ENCODE results near the gene HIP1. TPM values are rescaled to one million over a fixed set of nuclear protein-coding genes. Genes with fewer than 3 reads are reported as not detected.

Gene HIP1
- total RNA-seq, 4 donors from 2014 or later, result 3.2 to 9.5 (median 6.4) TPM

GRCh38 chr7:75757860-75758259 lies 19.1 kb upstream of the HIP1 start:
- intact Hi-C loops (cut with DNase I), result no loop called here
- no peaks in the 10 kb centered on the region for H3K27me3 ChIP-seq
- H3K9me3 ChIP-seq, result no peaks in the 10 kb centered on the region
- WGBS, 2 donors, result 82 to 89% methylated on average over 7 of the region's 7 CpGs
- H3K36me3 ChIP-seq, result no peaks in the 10 kb centered on the region
- DNase-seq, result no peak
- no peak overlapping the region for H3K27ac ChIP-seq
- H3K4me1 ChIP-seq, result peaks cover 0 to 5% (median 0%) of the 10 kb centered on the region in 3 donors
- no peak for TF ChIP-seq POLR2A (IDR thresholded peaks at IDR 0.05)
- TF ChIP-seq CTCF (IDR thresholded peaks at IDR 0.05), result no peak
- no peak overlapping the region for H3K4me3 ChIP-seq

- Histone ChIP-seq H3K4me3 (no peak overlapping the region), H3K9me3 (no peaks in the 10 kb centered on the region), H3K27ac (no peak overlapping the region), H3K36me3 (no peaks in the 10 kb centered on the region), H3K4me1 (peaks cover 0 to 3% (median 0%) of the 10 kb centered on the region in 3 donors), H3K27me3 (no peaks in the 10 kb centered on the region)
- WGBS, 2 donors, result 61 to 67% methylated on average over 5 of the region's 6 CpGs
- peak in 5 of 6 experiments; percentile 13 to 43 (median 22) for TF ChIP-seq CTCF (IDR thresholded peaks at IDR 0.05)
- TF ChIP-seq POLR2A (IDR thresholded peaks at IDR 0.05), result no peak
- DNase-seq, result no peak
- intact Hi-C loops (cut with DNase I), result no loop called here
Observed at GRCh38 chr7:75756991-75757676, 18.4 kb upstream of the HIP1 start.

GRCh38 chr7:75756206-75756990 lies 17.7 kb upstream of the HIP1 start:
- Histone ChIP-seq H3K27me3 (no peaks in the 10 kb centered on the region), H3K27ac (no peak overlapping the region), H3K4me3 (no peak overlapping the region), H3K4me1 (no peaks in the 10 kb centered on the region), H3K36me3 (no peaks in the 10 kb centered on the region), H3K9me3 (no peaks in the 10 kb centered on the region)
- no peak for TF ChIP-seq POLR2A (IDR thresholded peaks at IDR 0.05)
- TF ChIP-seq CTCF (IDR thresholded peaks at IDR 0.05), result no peak
- WGBS, 2 donors, result 67 to 68% methylated on average over 9 of the region's 10 CpGs
- intact Hi-C loops (cut with DNase I), result no loop called here
- DNase-seq, result no peak

GRCh38 chr7:75743455-75743859 lies 4.7 kb upstream of the HIP1 start:
- H3K27me3 ChIP-seq, result no peaks in the 10 kb centered on the region
- peak overlapping the region in 2 of 4 donors; percentile 25 to 36 for H3K27ac ChIP-seq
- no peak overlapping the region for H3K4me3 ChIP-seq
- TF ChIP-seq POLR2A (IDR thresholded peaks at IDR 0.05) (no peak), CTCF (IDR thresholded peaks at IDR 0.05) (no peak)
- no peaks in the 10 kb centered on the region for H3K9me3 ChIP-seq
- peaks cover 0 to 18% (median 0%) of the 10 kb centered on the region in 3 donors for H3K4me1 ChIP-seq
- intact Hi-C loops (cut with DNase I), result no loop called here
- WGBS, 2 donors, result 28 to 70% methylated on average over 3 of the region's 4 CpGs
- no peaks in the 10 kb centered on the region for H3K36me3 ChIP-seq
- DNase-seq, result no peak

GRCh38 chr7:75740846-75741497 lies 2.2 kb upstream of the HIP1 start:
- Histone ChIP-seq H3K36me3 (no peaks in the 10 kb centered on the region), H3K9me3 (no peaks in the 10 kb centered on the region), H3K27ac (peak overlapping the region in 1 of 4 donors; percentile 39), H3K27me3 (no peaks in the 10 kb centered on the region), H3K4me1 (peaks cover 0 to 38% (median 12%) of the 10 kb centered on the region in 3 donors), H3K4me3 (no peak overlapping the region)
- TF ChIP-seq POLR2A (IDR thresholded peaks at IDR 0.05) (no peak), CTCF (IDR thresholded peaks at IDR 0.05) (no peak)
- intact Hi-C loops (cut with DNase I), result no loop called here
- WGBS, 2 donors, result 54 to 66% methylated on average over 13 of the region's 13 CpGs
- DNase-seq, result no peak

Measured in esophagus squamous epithelium (tissue), 5 donors.